ENCODE measurements around the gene HOXC9. TPM values are rescaled to one million over a fixed set of nuclear protein-coding genes. Genes with fewer than 3 reads are reported as not detected.
A peak's percentile ranks its signal among the peaks of the same experiment; 100 is the strongest.

The HOXC9 gene
- total and polyA plus RNA-seq, 4 donors: 0.38 to 9.0 (median 2.6) TPM; not detected in 1

GRCh38 chr12:53997204-53998109 is 2.5 kb upstream of the HOXC9 start:
- Histone ChIP-seq H3K4me1 (ENCODE audit: control insufficient read depth in 1 of 2, insufficient read depth in 2 of 2, low read length in 2 of 2) (no peaks in the 10 kb centered on the region), H3K27ac (ENCODE audit: low read depth in 1 of 2, low read length in 2 of 2) (no peak overlapping the region), H3K36me3 (ENCODE audit: control insufficient read depth in 1 of 2, insufficient read depth in 2 of 2, low read length in 1 of 2) (no peaks in the 10 kb centered on the region), H3K27me3 (ENCODE audit: control insufficient read depth in 1 of 2, insufficient read depth in 2 of 2, low read length in 1 of 2) (no peaks in the 10 kb centered on the region), H3K9me3 (ENCODE audit: control insufficient read depth, low read length) (no peaks in the 10 kb centered on the region), H3K4me3 (ENCODE audit: low read length in 2 of 2) (no peak overlapping the region)
- ATAC-seq (ENCODE audit: low FRiP score) (no peak), DNase-seq (peak in 1 of 2 donors; percentile 82)
- intact Hi-C loops (cut with DNase I): no loop called here
- 61 to 66% methylated on average over 29 to 35 of the region's 35 CpGs for WGBS, 2 donors

- Histone ChIP-seq H3K27me3 (ENCODE audit: control insufficient read depth in 1 of 2, insufficient read depth in 2 of 2, low read length in 1 of 2) (no peaks in the 10 kb centered on the region), H3K4me1 (ENCODE audit: control insufficient read depth in 1 of 2, insufficient read depth in 2 of 2, low read length in 2 of 2) (no peaks in the 10 kb centered on the region), H3K36me3 (ENCODE audit: control insufficient read depth in 1 of 2, insufficient read depth in 2 of 2, low read length in 1 of 2) (no peaks in the 10 kb centered on the region), H3K27ac (ENCODE audit: low read depth in 1 of 2, low read length in 2 of 2) (no peak overlapping the region), H3K9me3 (ENCODE audit: control insufficient read depth, low read length) (no peaks in the 10 kb centered on the region), H3K4me3 (ENCODE audit: low read length in 2 of 2) (no peak overlapping the region)
- 44 to 53% methylated on average over 11 of the region's 11 CpGs for WGBS, 2 donors
- no peak for DNase-seq
- intact Hi-C loops (cut with DNase I): no loop called here
- ATAC-seq (ENCODE audit: low FRiP score): no peak
Observed at GRCh38 chr12:53998110-53998899, 1.7 kb upstream of the HOXC9 start.

- Histone ChIP-seq H3K27me3 (ENCODE audit: control insufficient read depth in 1 of 2, insufficient read depth in 2 of 2, low read length in 1 of 2) (no peaks in the 10 kb centered on the region), H3K4me1 (ENCODE audit: control insufficient read depth in 1 of 2, insufficient read depth in 2 of 2, low read length in 2 of 2) (no peaks in the 10 kb centered on the region), H3K36me3 (ENCODE audit: control insufficient read depth in 1 of 2, insufficient read depth in 2 of 2, low read length in 1 of 2) (no peaks in the 10 kb centered on the region), H3K9me3 (ENCODE audit: control insufficient read depth, low read length) (no peaks in the 10 kb centered on the region), H3K4me3 (ENCODE audit: low read length in 2 of 2) (no peak overlapping the region), H3K27ac (ENCODE audit: low read depth in 1 of 2, low read length in 2 of 2) (no peak overlapping the region)
- WGBS, 2 donors: 19% methylated on average over 13 of the region's 13 CpGs
- ATAC-seq (ENCODE audit: low FRiP score) (no peak), DNase-seq (no peak)
- intact Hi-C loops (cut with DNase I): no loop called here
Observed at GRCh38 chr12:53998900-53999236, 1.1 kb upstream of the HOXC9 start.

- Histone ChIP-seq H3K27me3 (ENCODE audit: control insufficient read depth in 1 of 2, insufficient read depth in 2 of 2, low read length in 1 of 2) (no peaks in the 10 kb centered on the region), H3K36me3 (ENCODE audit: control insufficient read depth in 1 of 2, insufficient read depth in 2 of 2, low read length in 1 of 2) (no peaks in the 10 kb centered on the region), H3K9me3 (ENCODE audit: control insufficient read depth, low read length) (no peaks in the 10 kb centered on the region), H3K4me3 (ENCODE audit: low read length in 2 of 2) (peak overlapping the region; percentile 7 to 16), H3K27ac (ENCODE audit: low read depth in 1 of 2, low read length in 2 of 2) (no peak overlapping the region), H3K4me1 (ENCODE audit: control insufficient read depth in 1 of 2, insufficient read depth in 2 of 2, low read length in 2 of 2) (no peaks in the 10 kb centered on the region)
- ATAC-seq (ENCODE audit: low FRiP score): peak; percentile 55
- 3% methylated on average over 35 of the region's 35 CpGs for WGBS, 2 donors
- intact Hi-C loops (cut with DNase I): no loop called here
- DNase-seq: peak; percentile 63 to 90
Observed at GRCh38 chr12:53999559-54000115, 324 bp upstream of the HOXC9 start.

- intact Hi-C loops (cut with DNase I): no loop called here
- no peaks in the 10 kb centered on the region for H3K9me3 ChIP-seq (ENCODE audit: control insufficient read depth, low read length)
- H3K4me3 ChIP-seq (ENCODE audit: low read length in 2 of 2): no peak overlapping the region
- H3K4me1 ChIP-seq (ENCODE audit: control insufficient read depth in 1 of 2, insufficient read depth in 2 of 2, low read length in 2 of 2): no peaks in the 10 kb centered on the region
- H3K27me3 ChIP-seq (ENCODE audit: control insufficient read depth in 1 of 2, insufficient read depth in 2 of 2, low read length in 1 of 2): no peaks in the 10 kb centered on the region
- ATAC-seq (ENCODE audit: low FRiP score) (no peak), DNase-seq (peak in 1 of 2 donors; percentile 20)
- no peaks in the 10 kb centered on the region for H3K36me3 ChIP-seq (ENCODE audit: control insufficient read depth in 1 of 2, insufficient read depth in 2 of 2, low read length in 1 of 2)
- 74 to 76% methylated on average over 8 of the region's 8 CpGs for WGBS, 2 donors
- H3K27ac ChIP-seq (ENCODE audit: low read depth in 1 of 2, low read length in 2 of 2): no peak overlapping the region
Observed at GRCh38 chr12:54001283-54002187, 1.6 kb downstream of the HOXC9 start.

- 62 to 63% methylated on average over 19 of the region's 19 CpGs for WGBS, 2 donors
- no peak for ATAC-seq (ENCODE audit: low FRiP score)
- intact Hi-C loops (cut with DNase I): no loop called here
- peak in 1 of 2 donors; percentile 32 for DNase-seq
- no peaks in the 10 kb centered on the region for H3K4me1 ChIP-seq (ENCODE audit: control insufficient read depth in 1 of 2, insufficient read depth in 2 of 2, low read length in 2 of 2)
- H3K27me3 ChIP-seq (ENCODE audit: control insufficient read depth in 1 of 2, insufficient read depth in 2 of 2, low read length in 1 of 2): no peaks in the 10 kb centered on the region
- H3K36me3 ChIP-seq (ENCODE audit: control insufficient read depth in 1 of 2, insufficient read depth in 2 of 2, low read length in 1 of 2): no peaks in the 10 kb centered on the region
- H3K9me3 ChIP-seq (ENCODE audit: control insufficient read depth, low read length): no peaks in the 10 kb centered on the region
- H3K27ac ChIP-seq (ENCODE audit: low read depth in 1 of 2, low read length in 2 of 2): no peak overlapping the region
- H3K4me3 ChIP-seq (ENCODE audit: low read length in 2 of 2): no peak overlapping the region
Observed at GRCh38 chr12:54002278-54002914, 2.4 kb downstream of the HOXC9 start.

- H3K27me3 ChIP-seq (ENCODE audit: control insufficient read depth in 1 of 2, insufficient read depth in 2 of 2, low read length in 1 of 2): no peaks in the 10 kb centered on the region
- 70 to 81% methylated on average over 19 of the region's 19 CpGs for WGBS, 2 donors
- no peaks in the 10 kb centered on the region for H3K9me3 ChIP-seq (ENCODE audit: control insufficient read depth, low read length)
- H3K4me3 ChIP-seq (ENCODE audit: low read length in 2 of 2): no peak overlapping the region
- no peak overlapping the region for H3K27ac ChIP-seq (ENCODE audit: low read depth in 1 of 2, low read length in 2 of 2)
- no peaks in the 10 kb centered on the region for H3K4me1 ChIP-seq (ENCODE audit: control insufficient read depth in 1 of 2, insufficient read depth in 2 of 2, low read length in 2 of 2)
- no peaks in the 10 kb centered on the region for H3K36me3 ChIP-seq (ENCODE audit: control insufficient read depth in 1 of 2, insufficient read depth in 2 of 2, low read length in 1 of 2)
- DNase-seq: peak in 1 of 2 donors; percentile 34
- intact Hi-C loops (cut with DNase I): no loop called here
- ATAC-seq (ENCODE audit: low FRiP score): no peak
Observed at GRCh38 chr12:54002915-54003389, 3.0 kb downstream of the HOXC9 start.

Data from aorta (tissue), 5 donors.